GM19025 (cell line): ENCODE data around the gene CRYGN.

ENCODE experiments used
- ATAC-seq: cut with Tn5 transposase; IDR thresholded peaks from one replicate; pipeline ENCODE4 v1.9.1; 2021; ENCODE audit warnings: mild to moderate bottlenecking, low read depth, moderate library complexity; ENCODE audit not compliant: unreplicated experiment

The CRYGN gene

GRCh38 chr7:151440799-151441445, 981 bp upstream of the CRYGN start:
- ATAC-seq: no peak

GRCh38 chr7:151438864-151439601, 908 bp downstream of the CRYGN start:
- no peak for ATAC-seq

- ATAC-seq: no peak
Measured at GRCh38 chr7:151437866-151438516, 1.9 kb downstream of the CRYGN start.

- no peak for ATAC-seq
Measured at GRCh38 chr7:151437159-151437553, 2.8 kb downstream of the CRYGN start.

- no peak for ATAC-seq
Measured at GRCh38 chr7:151436446-151437158, 3.3 kb downstream of the CRYGN start.

GRCh38 chr7:151435971-151436370, 4.0 kb downstream of the CRYGN start:
- ATAC-seq: no peak

- no peak for ATAC-seq
Measured at GRCh38 chr7:151435103-151435916, 4.6 kb downstream of the CRYGN start.

- no peak for ATAC-seq
Measured at GRCh38 chr7:151434549-151434948, 5.4 kb downstream of the CRYGN start.

- ATAC-seq: no peak
Measured at GRCh38 chr7:151433721-151434400, 6.1 kb downstream of the CRYGN start.

GRCh38 chr7:151432658-151433521, 7.1 kb downstream of the CRYGN start:
- ATAC-seq: peak; percentile 67

- ATAC-seq: no peak
Measured at GRCh38 chr7:151431768-151432311, 8.1 kb downstream of the CRYGN start.

DNA sequence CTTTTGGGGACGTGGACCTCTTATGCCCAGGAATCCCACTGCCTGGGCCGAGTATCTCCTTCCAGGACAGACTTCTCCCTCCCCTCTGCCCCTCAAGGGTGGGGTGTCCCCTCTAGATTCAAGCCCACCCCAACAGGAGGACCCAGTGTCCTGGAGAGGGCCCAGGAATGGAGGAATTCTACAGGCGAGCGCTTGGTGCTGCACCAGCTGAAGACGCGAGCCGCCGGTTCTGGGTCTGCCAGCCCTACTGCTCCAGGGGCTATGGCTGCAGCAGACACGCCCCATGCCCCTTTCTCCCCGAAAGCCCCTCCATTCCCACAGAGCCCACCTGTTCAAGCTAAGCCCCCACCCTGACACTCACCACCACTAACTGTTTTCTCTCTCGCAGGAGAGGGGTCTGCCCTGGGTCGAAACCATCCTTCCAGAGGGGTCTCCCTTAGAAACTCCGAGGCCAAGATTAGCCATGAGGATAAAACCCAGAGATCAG, 8.6 kb downstream of the CRYGN start:
- ATAC-seq: no peak

GRCh38 chr7:151430391-151431205, 9.3 kb downstream of the CRYGN start:
- no peak for ATAC-seq

GRCh38 chr7:151429560-151430331, 10.2 kb downstream of the CRYGN start:
- no peak for ATAC-seq

DNA sequence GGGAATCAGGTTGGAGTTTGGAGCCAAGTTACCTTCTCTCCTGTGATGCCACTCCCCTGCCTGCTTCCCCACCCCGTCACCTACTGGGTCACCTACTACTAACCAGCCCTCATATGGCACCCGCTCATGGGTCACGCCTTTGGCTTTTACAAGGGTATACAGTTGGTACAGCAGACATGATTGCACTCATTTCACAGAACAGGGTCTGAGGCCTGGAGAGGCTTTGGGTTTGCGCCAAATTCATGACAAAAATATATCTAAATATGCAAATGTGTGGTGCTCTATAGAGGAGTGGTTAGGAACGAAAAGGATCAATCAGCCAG, 10.7 kb downstream of the CRYGN start:
- ATAC-seq: no peak

DNA sequence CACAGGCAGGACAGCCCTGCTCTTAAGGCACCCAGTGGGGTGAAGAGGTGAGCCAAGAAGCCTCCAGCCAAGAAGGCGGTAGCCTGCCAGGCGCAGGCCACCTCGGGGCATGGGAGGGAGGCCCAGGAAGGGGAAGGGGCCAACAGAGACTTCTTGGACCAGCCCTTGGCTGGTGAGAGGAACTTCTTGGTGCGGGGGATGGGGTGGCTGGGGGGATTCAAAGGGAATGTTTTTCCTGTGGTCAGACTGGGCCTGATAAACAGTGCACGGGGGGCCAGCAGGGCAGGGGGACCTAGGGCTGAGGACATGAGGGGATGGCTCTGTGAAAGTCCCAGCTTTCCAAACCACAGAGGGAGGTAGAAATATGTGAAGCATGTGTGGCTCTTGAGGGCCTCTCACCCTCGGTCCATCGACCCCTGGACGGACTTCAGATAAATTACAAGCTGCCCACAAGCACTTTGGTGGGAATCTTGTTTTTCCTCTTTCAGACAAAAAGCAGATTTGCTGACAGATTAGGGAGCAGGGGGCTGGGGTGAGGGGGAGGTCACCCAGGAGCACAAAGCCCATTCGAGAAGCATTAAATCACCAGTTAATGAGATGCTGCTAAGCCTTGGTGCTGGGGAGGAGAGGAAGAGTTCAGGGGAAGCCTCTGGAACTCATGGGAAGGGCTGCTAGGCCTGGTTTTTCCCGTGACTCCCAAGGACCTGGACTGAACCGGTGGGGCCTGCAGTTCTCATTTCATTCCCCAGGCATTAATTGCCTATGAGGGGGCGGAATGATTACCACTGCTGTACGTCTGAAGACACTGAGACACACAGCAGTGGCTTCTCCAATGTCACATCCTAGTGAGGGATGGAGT, 11.3 kb downstream of the CRYGN start:
- no peak for ATAC-seq
